NOMO-1 treated with dmso at 0.1 percent for 144 hours (cell line): ENCODE measurements around the gene USP3.
A peak's percentile ranks its signal among the peaks of the same experiment; 100 is the strongest.

Source experiments
- DNase-seq: peaks from one replicate; lab custom pipeline; 2025; ENCODE audit not compliant: unreplicated experiment; lab: John Stamatoyannopoulos, UW

USP3 gene

GRCh38 chr15:63582179-63582578, 77.8 kb downstream of the USP3 start:
- DNase-seq = no peak

- DNase-seq = no peak
These were observed 78.5 kb downstream of the USP3 start for GRCh38 chr15:63582718-63583426.

- no peak for DNase-seq
These were observed 82.4 kb downstream of the USP3 start for GRCh38 chr15:63586790-63587189.

GRCh38 chr15:63587527-63587926, 83.1 kb downstream of the USP3 start:
- no peak for DNase-seq

- DNase-seq = no peak
These were observed 84.4 kb downstream of the USP3 start for GRCh38 chr15:63588826-63589225.

GRCh38 chr15:63593705-63594671, 89.6 kb downstream of the USP3 start:
- no peak for DNase-seq

- DNase-seq = no peak
These were observed 90.7 kb downstream of the USP3 start for GRCh38 chr15:63595065-63595464.

GRCh38 chr15:63595688-63596087, 91.3 kb downstream of the USP3 start:
- DNase-seq = no peak

- no peak for DNase-seq
These were observed 92.3 kb downstream of the USP3 start for GRCh38 chr15:63596676-63597037.

GRCh38 chr15:63597038-63597790, 92.8 kb downstream of the USP3 start, which contains the start of gene FBXL22:
Gene FBXL22 (plus strand): TSS chr15:63597387. CDS start chr15:63597393, 6 bp downstream.
- DNase-seq = no peak

- DNase-seq = no peak
These were observed 93.4 kb downstream of the USP3 start for GRCh38 chr15:63597821-63598220.

- no peak for DNase-seq
These were observed 94.3 kb downstream of the USP3 start for GRCh38 chr15:63598473-63599400.

- no peak for DNase-seq
These were observed 95.1 kb downstream of the USP3 start for GRCh38 chr15:63599401-63600000.

GRCh38 chr15:63600001-63600615, 95.7 kb downstream of the USP3 start:
- no peak for DNase-seq

GRCh38 chr15:63600616-63601025, 96.2 kb downstream of the USP3 start:
- DNase-seq = peak; percentile 87

GRCh38 chr15:63601026-63601703, 96.8 kb downstream of the USP3 start:
- no peak for DNase-seq

- DNase-seq = no peak
These were observed 97.4 kb downstream of the USP3 start for GRCh38 chr15:63601704-63602185.

- DNase-seq = no peak
These were observed 98.2 kb downstream of the USP3 start for GRCh38 chr15:63602595-63602994.

- DNase-seq = no peak
These were observed 99.1 kb downstream of the USP3 start for GRCh38 chr15:63603516-63603915.
